ENCODE measurements around the gene THEM5. TPM values are rescaled to one million over a fixed set of nuclear protein-coding genes. Genes with fewer than 3 reads are reported as not detected.

The THEM5 gene
- polyA plus RNA-seq, 3 donors = not detected

GRCh38 chr1:151809985-151810556, 43.4 kb downstream of the THEM5 start:
- Histone ChIP-seq H3K27me3 (ENCODE audit: control insufficient read depth in 2 of 2, insufficient read depth in 2 of 2, low read length in 2 of 2) (no peaks in the 10 kb centered on the region), H4K20me1 (ENCODE audit: insufficient read depth, low read length) (no peaks in the 10 kb centered on the region), H3K4me2 (replicated peaks; ENCODE audit: extremely low read depth, low read length, poor library complexity, severe bottlenecking) (no peak overlapping the region), H3K9me3 (replicated peaks in 1 of 2; ENCODE audit: control insufficient read depth in 1 of 2, insufficient read depth in 1 of 2, low read length in 2 of 2) (no peaks in the 10 kb centered on the region), H3K4me3 (replicated peaks in 1 of 3; ENCODE audit: low read depth in 2 of 3, low read length in 3 of 3) (no peak overlapping the region), H3K4me1 (ENCODE audit: control insufficient read depth in 1 of 2, insufficient read depth in 2 of 2, low read length in 2 of 2) (peaks cover 0 to 6% of the 10 kb centered on the region in 2 donors), H3K79me2 (ENCODE audit: insufficient read depth, low read length) (no peaks in the 10 kb centered on the region), H3K27ac (ENCODE audit: low read depth in 1 of 2, low read length in 2 of 2) (no peak overlapping the region), H3K9ac (ENCODE audit: insufficient read depth, low read length, poor library complexity, severe bottlenecking) (no peak overlapping the region), H2AFZ (ENCODE audit: insufficient read depth, low read depth, low read length, poor library complexity, severe bottlenecking) (no peak overlapping the region), H3K36me3 (replicated peaks in 1 of 2; ENCODE audit: control insufficient read depth in 1 of 2, insufficient read depth in 2 of 2, low read length in 2 of 2) (no peaks in the 10 kb centered on the region)
- DNase-seq = no peak
- no peaks in the 10 kb centered on the region for H3K9me3 Mint-ChIP-seq
- peaks cover 9 to 17% (median 12%) of the 10 kb centered on the region in 3 donors for H3K27me3 Mint-ChIP-seq (ENCODE audit: low read depth in 3 of 3)
- WGBS (ENCODE audit: insufficient coverage) = no CpG with 5 or more reads among the region's 1 CpG
- no peak overlapping the region for H3K4me3 Mint-ChIP-seq
- no peak for TF ChIP-seq CTCF (IDR thresholded peaks at IDR 0.05)
- intact Hi-C loops (cut with micrococcal nuclease) = no loop called here
- H3K27ac Mint-ChIP-seq = no peak overlapping the region
- peaks cover 15% of the 10 kb centered on the region for H3K4me1 Mint-ChIP-seq
- no peaks in the 10 kb centered on the region for H3K36me3 Mint-ChIP-seq

GRCh38 chr1:151809290-151809984, 44.1 kb downstream of the THEM5 start:
- no peaks in the 10 kb centered on the region for H3K36me3 ChIP-seq (replicated peaks in 1 of 2; ENCODE audit: control insufficient read depth in 1 of 2, insufficient read depth in 2 of 2, low read length in 2 of 2)
- H3K4me3 ChIP-seq (replicated peaks in 1 of 3; ENCODE audit: low read depth in 2 of 3, low read length in 3 of 3) = no peak overlapping the region
- 38% methylated on average over 2 of the region's 8 CpGs for WGBS (ENCODE audit: insufficient coverage)
- no peak overlapping the region for H3K4me2 ChIP-seq (replicated peaks; ENCODE audit: extremely low read depth, low read length, poor library complexity, severe bottlenecking)
- DNase-seq = no peak
- no peaks in the 10 kb centered on the region for H3K27me3 ChIP-seq (ENCODE audit: control insufficient read depth in 2 of 2, insufficient read depth in 2 of 2, low read length in 2 of 2)
- no peak overlapping the region for H3K27ac Mint-ChIP-seq
- no peaks in the 10 kb centered on the region for H3K9me3 ChIP-seq (replicated peaks in 1 of 2; ENCODE audit: control insufficient read depth in 1 of 2, insufficient read depth in 1 of 2, low read length in 2 of 2)
- no peak overlapping the region for H3K4me3 Mint-ChIP-seq
- peaks cover 15% of the 10 kb centered on the region for H3K4me1 Mint-ChIP-seq
- intact Hi-C loops (cut with micrococcal nuclease) = no loop called here
- H4K20me1 ChIP-seq (ENCODE audit: insufficient read depth, low read length) = no peaks in the 10 kb centered on the region
- no peaks in the 10 kb centered on the region for H3K9me3 Mint-ChIP-seq
- H3K79me2 ChIP-seq (ENCODE audit: insufficient read depth, low read length) = no peaks in the 10 kb centered on the region
- peaks cover 12 to 22% (median 12%) of the 10 kb centered on the region in 3 donors for H3K27me3 Mint-ChIP-seq (ENCODE audit: low read depth in 3 of 3)
- no peak overlapping the region for H3K9ac ChIP-seq (ENCODE audit: insufficient read depth, low read length, poor library complexity, severe bottlenecking)
- no peak overlapping the region for H3K27ac ChIP-seq (ENCODE audit: low read depth in 1 of 2, low read length in 2 of 2)
- peaks cover 0 to 6% of the 10 kb centered on the region in 2 donors for H3K4me1 ChIP-seq (ENCODE audit: control insufficient read depth in 1 of 2, insufficient read depth in 2 of 2, low read length in 2 of 2)
- TF ChIP-seq CTCF (IDR thresholded peaks at IDR 0.05) = no peak
- H3K36me3 Mint-ChIP-seq = no peaks in the 10 kb centered on the region
- H2AFZ ChIP-seq (ENCODE audit: insufficient read depth, low read depth, low read length, poor library complexity, severe bottlenecking) = peak overlapping the region; percentile 6
